NCI-H345 treated with DMSO at 0.1 percent for 48 hours (cell line): Measurements from ENCODE around the gene RAP1GAP.
"Not testable (repeated sequence)": the region's sequence is repeated elsewhere in the genome, so short reads cannot be mapped to it uniquely, and the experiment has no call there.

ENCODE experiments used
- DNase-seq: peaks from one replicate; lab custom pipeline; 2025; ENCODE audit not compliant: unreplicated experiment; lab: John Stamatoyannopoulos, UW

The RAP1GAP gene

DNA sequence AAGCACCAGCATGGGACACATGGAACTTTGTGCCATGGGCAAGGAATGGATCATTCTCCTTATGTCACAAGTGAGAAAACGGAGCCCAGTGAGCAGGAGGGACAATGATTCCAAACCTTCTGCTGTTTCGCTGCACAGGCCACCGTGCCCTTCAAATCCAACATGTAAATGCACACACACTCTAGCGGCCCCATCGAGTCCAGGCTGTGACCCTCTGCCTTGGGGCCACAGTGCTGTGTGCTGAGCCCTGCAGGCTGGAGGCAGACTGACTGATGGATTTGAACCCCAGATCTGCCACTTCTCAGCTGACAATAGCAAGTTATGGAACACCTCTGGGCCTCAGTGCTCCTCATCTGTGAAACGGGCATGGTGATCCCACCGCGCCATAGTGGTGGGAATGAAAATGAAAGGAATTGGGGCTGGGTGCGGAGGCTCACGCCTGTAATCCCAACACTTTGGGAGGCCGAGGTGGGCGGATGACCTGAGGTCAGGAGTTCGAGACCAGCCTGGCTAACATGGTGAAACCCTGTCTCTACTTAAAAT, 96.4 kb downstream of the RAP1GAP start:
- DNase-seq: no peak

DNA sequence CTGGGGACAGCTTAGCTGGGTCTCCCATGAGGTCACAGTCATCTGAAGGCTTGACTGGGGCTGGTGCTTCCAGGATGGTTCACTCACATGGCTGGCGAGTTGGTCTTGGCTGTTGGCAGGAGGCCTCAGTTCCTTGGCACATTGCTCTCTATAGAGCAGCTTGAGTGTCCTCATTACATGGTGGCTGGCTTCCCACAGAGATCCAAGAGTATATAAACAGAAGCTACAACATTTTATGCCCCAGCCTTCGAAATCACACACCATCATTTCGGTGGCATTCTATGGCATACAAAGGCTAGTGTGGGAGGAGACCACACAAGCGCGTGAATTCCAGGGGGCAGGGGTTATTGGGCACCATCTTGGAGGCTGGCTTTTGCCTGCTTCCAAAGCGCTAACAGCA, 96.9 kb downstream of the RAP1GAP start:
- DNase-seq: no peak

DNA sequence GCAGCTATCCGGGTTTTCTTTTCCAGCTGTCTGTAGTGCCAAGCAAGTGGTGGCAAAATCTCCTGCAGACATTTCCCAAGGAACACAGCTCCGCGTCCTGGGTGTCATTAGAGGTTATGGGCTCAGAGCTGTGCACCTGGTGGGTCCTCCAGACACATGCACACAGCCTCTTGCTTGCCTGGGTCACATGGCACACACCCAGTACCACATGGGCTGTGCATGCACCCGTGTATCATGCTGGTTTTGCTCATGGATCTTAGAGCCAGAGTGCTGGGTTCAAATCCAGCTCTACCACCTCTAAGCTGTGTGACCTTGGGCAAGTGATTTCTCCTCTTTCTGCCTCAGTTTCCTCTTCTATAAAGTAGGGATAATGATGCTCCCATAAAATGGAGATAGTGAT, 98.3 kb downstream of the RAP1GAP start:
- DNase-seq: no peak

GRCh38 chr1:21570528-21570875, 98.7 kb downstream of the RAP1GAP start:
- no peak for DNase-seq

GRCh38 chr1:21569820-21570527, 99.2 kb downstream of the RAP1GAP start:
- no peak for DNase-seq

DNA sequence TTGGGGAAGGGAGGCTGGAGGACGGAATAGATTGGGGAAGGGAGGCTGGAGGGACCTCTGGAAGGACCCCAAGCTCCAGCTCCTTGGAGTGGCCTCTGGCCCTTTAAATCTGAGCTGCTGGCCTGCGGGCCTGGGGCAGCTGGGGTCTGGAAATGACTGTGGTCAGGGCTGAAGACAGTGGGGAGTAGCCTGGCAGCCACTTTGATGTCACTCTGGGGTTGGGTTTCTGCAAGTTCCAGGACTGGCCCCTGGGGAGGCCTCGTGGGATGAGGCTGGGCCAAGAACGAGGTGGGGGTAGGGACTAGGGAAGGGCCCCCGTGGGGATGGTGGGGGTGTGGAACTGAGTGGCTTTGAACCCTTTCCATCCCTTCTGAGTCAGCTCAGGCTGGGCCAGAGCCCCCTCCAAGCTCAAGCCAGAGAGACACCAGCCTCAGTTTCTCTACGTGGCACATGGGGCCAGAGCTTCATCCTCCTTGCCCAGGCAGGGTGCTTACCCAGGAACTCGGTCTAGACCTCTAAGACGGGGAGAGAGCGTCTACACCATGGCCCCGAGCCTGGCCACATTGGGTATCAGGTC, 100.3 kb downstream of the RAP1GAP start:
- no peak for DNase-seq

DNA sequence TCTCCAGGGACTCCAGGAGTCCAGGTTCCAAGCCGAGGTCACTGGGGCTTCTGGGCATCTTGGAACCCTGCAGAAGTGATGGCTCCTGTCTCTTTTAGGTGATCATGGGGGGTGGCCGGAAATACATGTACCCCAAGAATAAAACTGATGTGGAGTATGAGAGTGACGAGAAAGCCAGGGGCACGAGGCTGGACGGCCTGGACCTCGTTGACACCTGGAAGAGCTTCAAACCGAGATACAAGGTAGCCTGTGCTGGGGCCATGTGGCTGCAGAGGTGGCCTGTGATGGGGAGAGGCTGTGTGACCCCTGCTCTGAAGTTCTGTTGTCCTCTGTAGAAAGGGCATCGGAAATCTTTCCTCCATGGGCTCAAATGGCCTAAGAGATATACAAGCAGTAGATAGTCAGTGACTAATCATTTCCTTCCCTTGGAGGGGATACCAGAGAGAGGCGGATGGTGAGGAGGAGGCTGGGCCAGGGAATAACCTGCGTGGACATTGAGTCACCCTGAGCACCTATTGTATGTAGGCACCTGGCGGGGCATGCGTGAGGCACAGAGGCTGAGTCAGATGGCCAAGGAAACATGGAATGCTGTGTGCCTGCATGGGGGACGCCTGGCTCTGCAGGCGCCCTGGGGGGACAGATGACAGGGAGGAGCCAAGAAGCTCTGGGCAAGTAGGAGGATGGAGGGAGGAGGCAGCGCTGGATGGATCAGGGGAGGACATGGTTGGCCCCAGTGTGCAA, 101.0 kb downstream of the RAP1GAP start:
- no peak for DNase-seq

DNA sequence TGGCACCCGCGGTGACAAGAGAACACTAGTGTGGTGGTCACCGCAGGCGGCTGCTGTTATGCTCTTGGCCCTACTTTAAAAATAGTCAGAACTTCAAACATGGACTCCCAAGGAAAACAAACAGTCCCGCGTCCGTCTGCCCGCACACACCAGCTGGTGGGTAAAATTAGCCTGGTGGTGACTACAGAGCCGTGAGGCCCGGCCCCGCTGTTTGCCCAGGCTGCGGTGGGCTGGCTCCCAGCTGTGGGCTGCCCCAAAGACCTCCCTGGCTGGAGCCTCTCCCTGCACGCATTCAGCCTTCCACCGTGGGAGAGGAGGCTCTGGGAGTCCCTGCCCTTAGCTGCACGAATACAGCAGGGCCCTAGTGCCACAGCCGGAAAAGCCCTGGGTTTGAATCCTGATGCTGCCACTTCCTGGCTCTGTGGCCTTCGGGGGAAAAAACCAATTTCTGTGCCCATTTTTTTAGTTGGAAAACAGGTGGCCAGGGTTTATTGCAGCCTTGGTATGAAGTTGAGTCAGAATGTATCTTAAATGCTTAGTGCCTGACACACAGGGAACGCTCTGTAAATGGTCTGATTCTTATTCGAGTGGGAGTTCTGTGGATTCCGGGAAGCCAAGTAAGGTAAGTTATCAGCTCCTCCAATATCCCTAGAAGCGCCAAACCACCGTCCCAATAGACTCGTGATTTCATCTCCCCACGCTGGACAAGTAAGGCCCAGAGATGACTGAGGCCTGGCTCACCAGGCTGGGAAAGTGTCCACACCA, 101.7 kb downstream of the RAP1GAP start:
- no peak for DNase-seq

- DNase-seq: not testable (repeated sequence)
Measured at GRCh38 chr1:21566361-21566760, 102.8 kb downstream of the RAP1GAP start.

GRCh38 chr1:21565285-21565684, 103.9 kb downstream of the RAP1GAP start:
- no peak for DNase-seq

DNA sequence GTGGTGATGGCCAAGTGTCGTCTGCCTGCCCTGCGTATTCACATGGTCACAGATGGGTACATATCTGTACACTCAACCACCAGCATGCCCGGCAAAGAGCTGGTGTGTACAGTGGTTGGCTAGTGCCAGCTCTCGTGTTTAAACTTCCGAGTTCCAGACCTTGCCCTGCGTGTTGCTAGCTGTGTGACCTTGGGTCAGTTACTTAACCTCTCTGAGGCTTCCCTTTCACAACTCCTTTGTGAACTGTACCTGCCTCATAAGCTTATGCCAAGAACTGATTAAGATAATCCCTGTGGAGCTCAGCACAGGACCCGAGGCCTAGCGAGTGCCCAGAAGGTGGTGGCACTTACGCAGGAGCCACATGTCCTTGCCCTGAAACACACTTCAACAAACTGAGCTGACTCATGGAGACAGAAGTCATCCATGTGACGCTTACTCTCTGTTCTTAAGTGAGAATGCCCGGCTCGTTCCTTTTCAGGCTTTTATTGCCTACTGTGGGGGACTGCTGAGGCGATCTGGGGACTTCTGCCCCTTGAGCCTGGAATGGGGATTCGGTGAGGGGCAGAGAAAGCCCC, 104.5 kb downstream of the RAP1GAP start:
- no peak for DNase-seq

- DNase-seq: no peak
Measured at GRCh38 chr1:21563971-21564370, 105.2 kb downstream of the RAP1GAP start.

DNA sequence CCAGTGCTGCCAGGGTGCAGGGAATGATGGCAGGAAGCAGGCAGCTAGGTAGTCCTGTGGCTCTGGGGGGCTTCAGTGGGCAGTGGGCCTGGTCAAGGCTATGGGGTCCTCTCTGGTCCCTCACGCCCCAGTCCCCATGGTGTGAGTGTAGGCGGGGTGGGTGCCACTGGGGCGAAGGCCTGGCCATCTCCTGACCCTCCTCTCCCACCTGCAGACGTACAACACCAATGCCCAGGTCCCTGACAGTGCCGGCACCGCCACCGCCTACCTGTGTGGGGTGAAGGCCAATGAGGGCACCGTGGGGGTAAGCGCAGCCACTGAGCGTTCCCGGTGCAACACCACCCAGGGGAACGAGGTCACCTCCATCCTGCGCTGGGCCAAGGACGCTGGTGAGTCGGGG, 106.3 kb downstream of the RAP1GAP start:
- DNase-seq: no peak

- DNase-seq: no peak
Measured at GRCh38 chr1:21560916-21561638, 108.1 kb downstream of the RAP1GAP start.

DNA sequence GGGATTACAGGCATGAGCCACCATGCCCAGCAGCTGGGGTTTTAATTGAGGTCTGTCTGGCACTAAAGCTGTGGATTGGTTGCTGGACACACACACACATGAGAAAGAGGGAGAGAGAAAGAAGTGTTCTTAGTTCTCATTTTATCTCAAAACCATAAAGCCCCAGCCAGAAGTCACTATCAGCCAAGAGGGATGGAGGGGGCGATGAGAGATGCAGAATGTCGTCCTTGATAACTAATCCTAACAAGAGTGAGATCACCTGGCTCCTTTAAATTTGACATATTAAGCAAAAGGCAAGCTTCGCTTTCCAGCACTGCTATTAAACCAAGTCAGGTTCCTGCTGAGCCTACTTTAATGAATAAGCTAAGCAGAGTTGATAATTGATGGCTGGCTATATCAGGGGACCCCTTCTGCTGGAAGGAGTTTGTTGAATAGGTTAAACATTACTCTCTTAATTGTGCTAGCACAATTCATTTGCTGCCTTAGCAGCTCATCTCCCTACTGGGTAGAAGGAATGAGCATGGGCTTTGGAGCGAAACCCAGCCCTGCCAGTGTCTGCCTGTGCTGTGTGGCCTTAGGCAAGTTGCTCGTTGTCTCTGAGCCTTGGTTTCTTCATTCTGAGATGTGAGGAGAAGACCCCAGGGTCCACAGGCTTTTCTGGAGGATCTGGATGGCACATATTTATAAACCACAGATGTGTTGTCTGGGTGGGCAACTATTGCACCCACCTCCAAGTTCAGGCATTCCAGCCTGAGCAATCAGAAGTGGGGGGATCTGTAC, 109.2 kb downstream of the RAP1GAP start:
- no peak for DNase-seq

DNA sequence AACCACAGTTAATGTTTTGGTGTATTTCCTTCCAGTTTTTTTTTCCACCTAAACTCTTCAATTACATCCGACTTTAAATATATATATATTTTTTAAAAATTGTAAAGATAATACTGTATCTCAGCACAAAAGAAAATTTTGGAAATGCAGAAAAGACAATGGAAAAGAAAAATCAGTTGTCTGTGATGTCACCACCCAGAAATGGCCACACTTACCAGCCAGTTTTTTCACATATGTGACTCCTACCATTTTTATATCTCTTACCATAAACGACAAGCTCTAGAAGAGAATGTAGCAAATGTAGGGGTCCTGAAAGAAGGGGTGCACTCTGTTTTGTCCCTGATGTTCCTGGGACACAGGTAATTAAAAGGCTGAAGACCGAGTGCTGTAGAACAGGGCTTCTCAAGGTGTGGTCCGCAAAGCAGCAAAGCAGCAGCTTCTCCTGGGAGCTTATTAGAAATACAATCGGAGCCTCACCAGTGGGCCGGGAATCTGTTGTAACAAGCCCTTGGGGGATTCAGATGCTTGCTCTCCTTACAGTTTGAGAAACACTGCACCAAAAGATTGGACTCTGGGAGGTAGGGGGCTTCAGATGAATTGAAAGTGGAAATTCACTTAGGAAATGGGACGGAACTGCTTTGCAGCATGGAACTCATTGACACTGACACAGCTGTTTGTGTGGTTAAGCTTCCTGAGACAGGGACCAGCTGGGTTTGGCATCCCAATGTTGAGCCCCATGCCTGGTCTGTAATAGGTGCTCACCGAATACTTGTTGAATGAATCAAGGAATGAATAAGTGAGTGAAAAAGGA, 115.8 kb downstream of the RAP1GAP start:
- DNase-seq: no peak

DNA sequence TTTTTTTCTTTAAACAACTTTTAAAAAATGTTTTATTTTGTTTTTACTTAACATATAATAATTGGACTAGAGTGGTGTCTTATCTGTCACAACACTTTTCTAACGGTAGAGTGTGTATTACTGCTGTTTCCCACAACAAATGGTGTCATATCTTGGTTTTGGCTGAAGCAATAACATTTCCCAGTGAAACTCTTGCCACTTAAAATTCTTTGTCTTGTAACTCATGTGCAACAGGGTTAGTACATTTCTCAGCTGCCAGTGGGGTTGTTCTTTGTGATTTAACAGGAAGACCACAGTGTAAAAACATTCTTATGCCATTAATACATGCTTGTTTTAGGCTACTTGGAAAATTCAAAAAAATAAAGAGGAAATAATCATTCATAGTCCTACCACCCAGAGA, 116.4 kb downstream of the RAP1GAP start:
- no peak for DNase-seq

DNA sequence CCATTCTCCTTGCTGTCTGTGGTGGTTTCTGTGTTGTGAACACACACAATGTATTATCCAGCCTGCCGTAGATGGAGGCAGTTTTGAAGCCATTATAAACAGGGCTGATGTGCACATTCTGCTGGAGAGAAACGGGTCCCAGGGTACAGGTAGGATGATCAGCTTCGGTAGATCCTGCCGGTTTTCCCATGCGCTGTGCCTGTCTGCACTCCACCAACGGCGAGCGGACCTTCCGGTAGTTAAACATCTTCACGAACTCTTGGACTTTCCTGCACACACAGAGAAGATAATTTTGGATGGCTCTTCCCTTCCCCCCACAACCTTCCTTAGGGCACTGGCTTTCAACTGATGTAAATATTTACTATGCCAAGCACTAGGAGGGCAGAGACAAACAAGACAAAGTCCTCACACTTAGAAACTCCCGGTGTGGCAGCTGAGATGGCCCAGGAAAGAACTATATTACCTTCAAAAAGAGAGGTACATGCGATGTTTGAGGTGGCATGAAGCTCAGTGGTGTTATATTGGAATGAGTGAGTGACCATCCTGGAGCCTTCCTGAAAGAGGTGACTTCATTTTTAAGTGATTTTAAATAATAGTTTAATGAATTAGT, 118.2 kb downstream of the RAP1GAP start:
- no peak for DNase-seq
